Stomach smooth muscle (tissue), 2 donors: Measurements from ENCODE around the gene GRK7.
"Not testable (repeated sequence)": the region's sequence is repeated elsewhere in the genome, so short reads cannot be mapped to it uniquely, and the experiment has no call there.

ENCODE experiments used
- H3K27ac ChIP-seq: one replicate; pipeline ENCODE4 v1.7.0; 2013; ENCODE audit warnings: mild to moderate bottlenecking, low read length, inconsistent platforms
- H3K27me3 ChIP-seq, 2 donors: one replicate each; pipeline ENCODE4 v1.7.0; 2013; ENCODE audit warnings: low read length in 2 of 2; ENCODE audit not compliant: insufficient read depth in 2 of 2, control insufficient read depth in 1 of 2
- H3K36me3 ChIP-seq, 2 donors: one replicate each; pipeline ENCODE4 v1.7.0; 2013; ENCODE audit warnings: low read length in 2 of 2; ENCODE audit not compliant: control insufficient read depth in 2 of 2, insufficient read depth in 2 of 2
- H3K4me1 ChIP-seq: one replicate; pipeline ENCODE4 v1.7.0; 2013; ENCODE audit warnings: low read length; ENCODE audit not compliant: control insufficient read depth, insufficient read depth
- H3K4me3 ChIP-seq, 2 donors: one replicate each; pipeline ENCODE4 v1.7.0; 2013; ENCODE audit warnings: low read length in 2 of 2
- H3K9ac ChIP-seq, 2 donors: one replicate each; pipeline ENCODE4 v1.7.0; 2013; ENCODE audit warnings: low read length in 2 of 2, mild to moderate bottlenecking in 1 of 2
- H3K9me3 ChIP-seq, 2 donors: one replicate each; pipeline ENCODE4 v1.7.0; 2013; ENCODE audit warnings: low read length in 2 of 2; ENCODE audit not compliant: control insufficient read depth in 2 of 2
- donor health status: healthy.
- donor health status: Pancreatic carcinoma.

Gene GRK7

GRCh38 chr3:141793476-141794260, 30.5 kb downstream of the GRK7 start:
- H3K4me1 ChIP-seq, result peaks cover 24% of the 10 kb centered on the region

DNA sequence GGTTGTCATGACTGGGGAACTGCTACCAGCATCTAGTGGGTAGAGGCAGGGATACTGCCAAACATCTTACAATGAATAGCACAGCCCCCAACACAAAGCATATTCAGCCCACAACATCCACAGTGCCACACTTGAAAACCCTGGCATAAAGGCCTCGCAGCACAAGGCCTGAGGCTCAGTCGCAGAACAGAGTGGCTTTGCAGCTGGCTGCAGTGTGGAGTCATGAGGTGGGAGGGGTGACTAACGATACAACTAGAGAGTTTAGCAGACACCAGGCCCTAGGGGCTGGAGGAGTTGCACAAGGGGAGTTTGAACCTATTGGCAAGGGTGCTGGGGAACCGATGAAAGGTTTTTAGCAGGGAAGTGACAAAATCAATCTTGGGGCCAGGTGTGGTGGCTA, 32.1 kb downstream of the GRK7 start:
- H3K36me3 ChIP-seq, result no peaks in the 10 kb centered on the region
- peaks cover 24% of the 10 kb centered on the region for H3K4me1 ChIP-seq
- H3K9ac ChIP-seq, result no peak overlapping the region
- no peak overlapping the region for H3K4me3 ChIP-seq
- no peaks in the 10 kb centered on the region for H3K27me3 ChIP-seq
- H3K9me3 ChIP-seq, result no peaks in the 10 kb centered on the region
- H3K27ac ChIP-seq, result no peak overlapping the region

More at GRCh38 chr3:141793476-141794260, 30.5 kb downstream of the GRK7 start:
- Histone ChIP-seq H3K27me3 (no peaks in the 10 kb centered on the region), H3K27ac (no peak overlapping the region), H3K9me3 (no peaks in the 10 kb centered on the region), H3K36me3 (no peaks in the 10 kb centered on the region), H3K4me3 (no peak overlapping the region), H3K9ac (no peak overlapping the region)

DNA sequence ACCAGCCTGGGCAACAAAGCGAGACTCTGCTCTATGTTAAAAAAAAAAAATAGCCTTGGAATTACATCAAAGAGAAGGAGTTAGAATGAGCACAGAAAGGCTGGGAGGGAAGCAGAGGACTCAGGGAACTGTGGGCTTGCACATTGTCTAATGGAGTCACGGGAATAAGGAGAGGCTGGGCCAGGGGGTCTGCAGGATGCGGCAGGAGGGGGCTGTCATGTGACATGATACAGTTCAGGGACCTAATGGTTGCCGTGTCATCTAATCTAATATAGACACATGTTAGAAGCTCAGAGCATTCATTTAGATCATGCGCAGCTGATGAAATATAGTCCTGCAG, 32.5 kb downstream of the GRK7 start:
- no peaks in the 10 kb centered on the region for H3K36me3 ChIP-seq
- no peak overlapping the region for H3K9ac ChIP-seq
- H3K4me3 ChIP-seq, result no peak overlapping the region
- peaks cover 24% of the 10 kb centered on the region for H3K4me1 ChIP-seq
- H3K27ac ChIP-seq, result no peak overlapping the region
- no peaks in the 10 kb centered on the region for H3K27me3 ChIP-seq
- no peaks in the 10 kb centered on the region for H3K9me3 ChIP-seq

GRCh38 chr3:141796081-141796888, 33.1 kb downstream of the GRK7 start:
- Histone ChIP-seq H3K9ac (peak overlapping the region in 1 of 2 donors; percentile 13), H3K36me3 (no peaks in the 10 kb centered on the region), H3K27ac (no peak overlapping the region), H3K4me1 (peaks cover 24% of the 10 kb centered on the region), H3K27me3 (no peaks in the 10 kb centered on the region), H3K9me3 (no peaks in the 10 kb centered on the region), H3K4me3 (peak overlapping the region in 1 of 2 donors; percentile 72)

DNA sequence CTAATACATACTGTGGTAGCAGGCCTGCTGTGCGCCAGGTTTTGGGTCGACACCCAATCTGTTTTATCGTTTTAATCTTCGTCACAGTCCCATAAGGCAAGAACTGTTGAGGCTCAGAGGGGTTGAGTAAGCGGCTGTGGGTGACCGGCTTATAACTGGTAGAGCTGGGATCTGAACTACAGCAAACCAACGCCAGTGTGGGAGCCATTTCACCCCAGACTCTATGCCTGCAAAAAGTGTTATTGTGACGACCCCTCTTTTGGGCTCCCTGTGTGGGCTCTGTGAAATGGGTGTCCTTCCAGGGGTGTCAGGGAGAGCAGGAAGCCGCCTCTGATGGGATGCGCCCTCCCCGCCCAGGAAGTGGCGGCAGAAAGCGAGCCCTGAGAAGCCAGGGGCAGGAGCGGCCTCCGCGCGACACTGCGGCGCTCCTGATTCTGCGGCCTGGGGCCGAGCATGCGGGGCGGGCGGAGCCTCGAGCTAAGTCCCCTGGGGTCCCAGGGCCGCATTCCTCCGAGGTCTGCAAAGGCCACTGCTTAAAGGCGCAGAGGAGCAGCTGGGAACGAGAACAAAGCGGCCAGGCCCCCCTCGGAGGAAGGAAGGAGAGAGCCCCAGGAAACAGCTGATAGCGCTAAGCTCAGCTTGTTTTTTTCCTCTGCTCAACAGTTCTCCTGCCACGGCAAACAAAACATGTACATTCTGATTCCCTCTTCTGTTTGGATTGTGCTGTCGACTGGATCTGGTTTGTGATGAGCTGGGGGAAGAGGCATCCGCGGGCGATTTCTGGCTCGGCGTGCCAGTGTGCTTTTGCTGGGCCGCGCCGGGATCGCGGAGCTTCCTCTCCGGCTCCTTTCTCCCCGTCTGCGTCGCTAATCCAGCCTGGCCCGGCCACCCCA, 33.9 kb downstream of the GRK7 start:
- Histone ChIP-seq H3K4me1 (peaks cover 24% of the 10 kb centered on the region), H3K27ac (peak overlapping the region; percentile 55), H3K9me3 (no peaks in the 10 kb centered on the region), H3K4me3 (peak overlapping the region; percentile 61 to 72), H3K27me3 (no peaks in the 10 kb centered on the region), H3K9ac (peak overlapping the region; percentile 60 to 64), H3K36me3 (no peaks in the 10 kb centered on the region)

DNA sequence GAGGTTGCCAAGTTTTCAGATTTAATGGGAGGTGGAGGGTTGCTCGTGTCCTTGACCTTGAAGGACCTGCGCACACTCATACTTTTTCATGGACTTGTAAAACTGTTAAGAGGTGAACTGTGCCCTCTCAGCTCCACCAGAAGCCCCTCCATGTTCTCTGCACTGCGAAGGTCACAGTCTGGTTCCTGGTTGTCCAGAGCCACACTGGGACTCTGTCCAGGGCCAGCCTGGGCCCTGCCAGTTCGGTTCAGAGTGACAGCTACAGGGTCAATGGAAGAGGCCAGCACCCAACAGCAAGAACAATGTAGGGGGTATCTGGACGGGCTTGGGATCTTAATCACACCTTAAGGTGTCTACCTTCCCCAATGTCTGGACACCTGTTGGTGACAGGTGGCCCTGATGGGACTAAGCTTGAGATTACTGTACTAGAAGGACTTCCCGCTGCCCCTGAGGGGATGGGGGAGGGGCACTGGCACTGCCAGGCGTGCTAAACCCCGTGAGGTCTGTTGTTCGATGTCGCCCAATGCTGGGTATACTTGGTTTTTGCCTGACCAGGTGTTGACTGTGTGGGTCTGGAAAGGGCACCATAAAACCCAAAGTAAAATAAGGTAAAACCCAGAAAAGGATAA, 34.7 kb downstream of the GRK7 start:
- Histone ChIP-seq H3K9ac (peak overlapping the region; percentile 60 to 64), H3K27ac (peak overlapping the region; percentile 55), H3K36me3 (no peaks in the 10 kb centered on the region), H3K9me3 (no peaks in the 10 kb centered on the region), H3K4me1 (peaks cover 24% of the 10 kb centered on the region), H3K27me3 (no peaks in the 10 kb centered on the region), H3K4me3 (peak overlapping the region; percentile 61 to 72)

DNA sequence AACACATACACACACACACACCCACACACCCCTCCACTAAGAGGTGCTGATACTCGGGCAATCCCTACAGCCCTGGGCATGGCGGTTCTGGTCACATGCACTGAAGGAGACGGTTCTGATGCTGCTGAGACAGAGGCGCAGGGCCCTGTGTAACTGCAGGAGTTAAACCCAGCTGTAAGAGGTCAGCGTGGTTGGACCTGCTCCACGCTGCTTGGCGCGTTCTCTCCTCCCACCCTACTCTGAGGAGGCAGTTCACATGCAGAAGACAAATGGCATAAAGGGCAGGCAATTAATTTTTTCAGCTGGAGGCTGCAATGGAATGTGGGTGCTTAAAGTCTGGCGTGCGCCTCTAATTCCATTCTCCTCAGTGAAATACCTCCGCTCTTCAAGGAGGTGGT, 35.2 kb downstream of the GRK7 start:
- H3K4me1 ChIP-seq, result peaks cover 24% of the 10 kb centered on the region
- no peaks in the 10 kb centered on the region for H3K27me3 ChIP-seq
- no peaks in the 10 kb centered on the region for H3K36me3 ChIP-seq
- H3K9me3 ChIP-seq, result no peaks in the 10 kb centered on the region
- peak overlapping the region in 1 of 2 donors; percentile 29 for H3K4me3 ChIP-seq
- no peak overlapping the region for H3K27ac ChIP-seq
- peak overlapping the region; percentile 6 to 64 for H3K9ac ChIP-seq

DNA sequence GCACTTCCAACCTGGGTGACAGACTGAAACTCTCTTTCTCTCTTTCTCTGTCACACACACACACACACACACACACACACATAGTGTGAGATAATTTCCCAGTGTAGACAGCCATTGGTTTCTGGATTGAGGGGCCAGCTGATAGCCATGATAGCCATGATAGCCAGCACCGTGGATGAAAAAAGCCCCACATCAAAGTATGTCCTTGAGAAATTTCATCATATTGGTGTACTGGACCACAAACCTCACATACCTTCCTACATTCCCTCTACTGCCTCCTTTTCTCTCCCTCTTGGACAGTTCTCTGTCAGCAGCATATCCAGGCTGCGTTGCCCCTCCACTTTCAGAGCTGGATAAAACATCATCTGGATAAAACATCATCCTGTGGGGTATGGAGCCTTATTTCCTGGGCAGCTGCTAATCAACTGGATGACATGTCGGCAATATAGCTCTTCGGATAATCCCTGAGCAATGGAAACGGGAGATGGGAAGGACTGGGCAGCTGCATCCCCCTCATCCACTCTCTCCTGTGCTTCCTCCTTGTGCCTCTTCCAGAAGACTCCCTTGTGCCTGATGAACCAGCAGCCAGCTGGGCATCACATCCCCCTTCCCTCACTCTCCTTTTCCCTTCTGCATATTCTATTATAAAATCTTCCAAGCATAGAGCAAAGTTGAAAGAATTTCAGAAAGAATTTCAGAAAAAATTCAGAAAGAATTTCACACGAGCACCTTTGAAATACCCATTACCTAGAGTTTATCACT, 39.3 kb downstream of the GRK7 start:
- H3K9ac ChIP-seq, result no peak overlapping the region

DNA sequence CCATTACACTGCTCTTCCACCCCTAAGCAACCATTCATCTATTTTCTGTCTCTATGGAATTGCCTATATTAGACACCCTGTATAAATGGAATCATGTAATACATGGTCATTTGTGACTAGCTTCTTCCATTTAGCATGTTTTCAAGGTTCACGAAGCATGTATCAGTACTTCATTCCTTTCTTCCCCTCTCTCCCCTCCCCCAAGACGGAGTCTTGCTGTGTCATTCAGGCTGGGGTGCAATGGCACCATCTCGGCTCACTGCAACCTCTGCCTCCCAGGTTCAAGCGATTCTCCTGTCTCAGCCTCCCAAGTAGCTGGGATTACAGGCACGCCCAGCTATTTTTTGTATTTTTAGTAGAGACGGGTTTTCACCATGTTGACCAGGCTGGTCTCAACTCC, 40.3 kb downstream of the GRK7 start:
- H3K9me3 ChIP-seq, H3K27me3 ChIP-seq: not testable (repeated sequence)

More for the DNA sequence above, 39.3 kb downstream of the GRK7 start:
- H3K27me3 ChIP-seq, result no peaks in the 10 kb centered on the region
- no peak overlapping the region for H3K4me3 ChIP-seq
- H3K27ac ChIP-seq, result no peak overlapping the region
- H3K36me3 ChIP-seq, result no peaks in the 10 kb centered on the region
- H3K9me3 ChIP-seq, result no peaks in the 10 kb centered on the region
- peaks cover 10% of the 10 kb centered on the region for H3K4me1 ChIP-seq

GRCh38 chr3:141804447-141804777, 41.2 kb downstream of the GRK7 start:
- H3K9ac ChIP-seq, result no peak overlapping the region
- H3K36me3 ChIP-seq, result no peaks in the 10 kb centered on the region
- H3K27ac ChIP-seq, result no peak overlapping the region
- no peak overlapping the region for H3K4me3 ChIP-seq
- H3K4me1 ChIP-seq, result no peaks in the 10 kb centered on the region
- no peaks in the 10 kb centered on the region for H3K9me3 ChIP-seq
- no peaks in the 10 kb centered on the region for H3K27me3 ChIP-seq

More for the DNA sequence above, 40.3 kb downstream of the GRK7 start:
- not testable (repeated sequence) for H3K4me3 ChIP-seq, H3K27ac ChIP-seq, H3K4me1 ChIP-seq, H3K9ac ChIP-seq, H3K36me3 ChIP-seq
